HG03135 (cell line): ENCODE measurements around the gene SLAMF9.
"Not testable (repeated sequence)": the region's sequence is repeated elsewhere in the genome, so short reads cannot be mapped to it uniquely, and the experiment has no call there.

Experiments used
- ATAC-seq: cut with Tn5 transposase; IDR thresholded peaks from one replicate; pipeline ENCODE4 v1.9.1; 2021; ENCODE audit warnings: mild to moderate bottlenecking, moderate library complexity; ENCODE audit not compliant: unreplicated experiment

Gene SLAMF9

GRCh38 chr1:159922511-159923202 lies 31.4 kb downstream of the SLAMF9 start:
- ATAC-seq = peak; percentile 11

GRCh38 chr1:159921700-159922504 lies 32.1 kb downstream of the SLAMF9 start:
- ATAC-seq = no peak

DNA sequence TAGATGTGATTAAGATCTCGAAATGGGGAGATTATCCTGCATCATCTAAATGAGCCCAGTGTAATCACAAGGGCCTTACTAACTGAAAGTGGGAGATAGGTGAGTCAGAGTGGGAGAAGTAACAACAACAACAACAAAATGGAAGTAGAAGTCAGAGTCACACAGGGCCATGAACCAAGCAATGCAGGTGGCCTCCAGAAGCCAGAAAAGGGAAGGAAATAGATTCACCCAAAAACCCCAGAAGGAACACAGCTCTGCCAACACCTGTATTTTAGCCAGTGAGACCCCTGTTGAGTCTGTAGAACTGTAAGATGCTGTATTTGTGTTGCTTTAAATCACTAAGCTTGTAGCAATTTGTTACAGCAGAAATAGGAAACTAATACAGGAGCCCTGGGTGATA lies 32.8 kb downstream of the SLAMF9 start:
- ATAC-seq = no peak

DNA sequence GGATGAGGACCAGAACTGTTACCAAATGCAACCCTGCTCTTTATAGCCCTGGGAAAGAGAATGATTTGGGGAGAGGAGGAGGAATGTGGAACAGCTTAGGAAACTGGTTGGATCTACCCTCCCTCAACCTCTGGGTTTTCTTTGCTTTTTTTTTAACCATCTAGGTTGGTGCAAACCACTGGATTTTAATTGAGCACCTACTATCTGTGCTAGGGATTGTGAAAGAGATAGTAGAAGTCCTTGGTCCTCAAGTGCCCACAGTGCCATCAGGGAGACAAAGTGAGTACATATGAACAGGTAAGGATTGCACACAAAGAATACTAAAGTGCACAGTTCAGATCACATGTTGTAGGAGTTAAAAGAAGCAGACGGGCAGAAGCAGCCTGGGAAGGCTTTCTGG lies 33.4 kb downstream of the SLAMF9 start:
- ATAC-seq = no peak

DNA sequence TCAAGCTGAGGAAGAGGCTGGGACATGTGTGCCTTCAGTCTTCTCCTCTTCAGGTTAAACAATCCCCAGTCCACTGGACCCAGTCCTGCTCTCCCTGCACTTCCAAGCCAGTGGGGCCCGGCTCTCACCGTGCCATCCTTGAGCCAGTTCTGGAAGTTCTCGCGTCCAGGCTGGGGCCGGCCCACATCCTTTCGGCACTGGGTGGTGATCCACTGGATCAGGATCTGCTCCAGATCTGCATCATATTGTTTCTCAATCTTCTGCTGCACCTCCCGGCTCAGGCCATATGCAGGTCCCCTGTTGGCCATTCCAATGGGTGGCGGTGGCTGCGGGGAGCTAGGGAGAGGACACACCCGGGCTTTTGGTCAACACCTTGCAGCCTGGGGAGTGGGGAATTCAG lies 33.8 kb downstream of the SLAMF9 start:
- no peak for ATAC-seq

DNA sequence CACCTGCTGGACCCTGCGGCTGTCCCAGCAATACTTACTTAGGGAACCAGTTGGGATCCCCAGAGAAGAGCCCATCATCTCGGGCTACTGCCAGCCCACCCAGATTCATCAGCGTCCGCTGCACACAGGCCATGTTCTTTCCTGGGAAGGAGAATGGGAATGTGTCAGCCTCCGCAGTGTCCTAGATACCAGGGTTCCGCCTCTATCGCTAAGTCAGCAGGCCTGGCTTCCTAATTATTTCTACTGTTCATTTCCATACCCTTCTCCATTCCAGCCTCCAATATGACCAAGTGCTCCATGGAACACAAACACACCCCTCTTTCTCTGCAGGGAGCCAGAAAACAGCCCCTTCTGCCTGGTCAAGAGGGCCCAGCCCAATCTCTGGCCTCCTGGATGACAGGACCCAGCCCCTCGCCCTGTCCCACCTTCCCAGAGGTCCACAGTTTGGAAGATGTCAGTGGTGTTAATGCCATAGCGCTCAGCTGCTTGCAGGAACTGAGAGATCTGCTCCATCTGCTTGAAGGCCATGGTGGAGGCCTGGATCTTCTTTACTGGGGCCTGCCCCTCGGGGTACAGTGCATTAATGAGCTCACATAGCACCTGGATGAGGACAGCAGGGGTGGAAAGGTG lies 34.7 kb downstream of the SLAMF9 start:
- ATAC-seq = no peak

- no peak for ATAC-seq
Observed at GRCh38 chr1:159918352-159919200, 35.5 kb downstream of the SLAMF9 start.

- ATAC-seq = no peak
Observed at GRCh38 chr1:159917533-159918351, 36.3 kb downstream of the SLAMF9 start.

GRCh38 chr1:159916242-159917051 lies 37.6 kb downstream of the SLAMF9 start:
- ATAC-seq = no peak

- no peak for ATAC-seq
Observed at GRCh38 chr1:159915571-159916241, 38.3 kb downstream of the SLAMF9 start.

DNA sequence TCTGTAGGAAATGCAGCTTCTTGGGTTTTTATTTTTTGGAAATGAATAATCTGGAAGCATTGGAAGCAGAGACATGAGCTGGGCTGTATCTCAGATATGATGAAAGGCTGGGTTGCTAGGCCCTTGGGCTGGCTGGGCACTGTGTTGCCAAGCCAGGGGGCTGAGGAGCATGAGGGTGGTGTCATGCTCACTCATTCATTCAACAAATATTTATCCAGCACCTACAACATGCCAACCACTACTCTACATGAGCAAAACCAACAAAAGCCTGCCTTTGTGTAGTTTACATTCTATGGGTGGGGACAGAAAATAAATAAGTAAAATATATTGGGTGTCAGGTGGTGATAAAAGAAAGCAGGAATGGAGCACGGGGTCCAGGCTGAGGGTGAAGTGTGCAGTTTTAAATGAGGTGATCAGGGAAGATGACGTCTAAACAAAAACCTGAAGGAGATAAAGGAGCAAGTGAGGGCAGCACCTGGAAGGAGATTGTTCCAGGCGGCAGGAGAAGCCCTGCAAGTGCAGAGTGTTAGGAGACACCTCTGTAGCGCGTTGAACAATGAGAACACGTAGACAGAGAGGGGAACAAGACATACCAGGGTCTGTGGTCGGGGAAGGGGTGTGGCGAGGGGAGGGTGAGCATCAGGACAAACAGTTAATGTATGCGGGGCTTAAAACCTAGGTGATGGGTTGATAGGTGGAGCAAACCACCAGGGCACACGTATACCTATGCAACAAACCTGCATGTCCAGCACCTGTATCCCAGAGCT lies 39.6 kb downstream of the SLAMF9 start:
- no peak for ATAC-seq

- no peak for ATAC-seq
Observed at GRCh38 chr1:159913451-159914192, 40.4 kb downstream of the SLAMF9 start.

GRCh38 chr1:159911326-159912070 lies 42.5 kb downstream of the SLAMF9 start:
- no peak for ATAC-seq

DNA sequence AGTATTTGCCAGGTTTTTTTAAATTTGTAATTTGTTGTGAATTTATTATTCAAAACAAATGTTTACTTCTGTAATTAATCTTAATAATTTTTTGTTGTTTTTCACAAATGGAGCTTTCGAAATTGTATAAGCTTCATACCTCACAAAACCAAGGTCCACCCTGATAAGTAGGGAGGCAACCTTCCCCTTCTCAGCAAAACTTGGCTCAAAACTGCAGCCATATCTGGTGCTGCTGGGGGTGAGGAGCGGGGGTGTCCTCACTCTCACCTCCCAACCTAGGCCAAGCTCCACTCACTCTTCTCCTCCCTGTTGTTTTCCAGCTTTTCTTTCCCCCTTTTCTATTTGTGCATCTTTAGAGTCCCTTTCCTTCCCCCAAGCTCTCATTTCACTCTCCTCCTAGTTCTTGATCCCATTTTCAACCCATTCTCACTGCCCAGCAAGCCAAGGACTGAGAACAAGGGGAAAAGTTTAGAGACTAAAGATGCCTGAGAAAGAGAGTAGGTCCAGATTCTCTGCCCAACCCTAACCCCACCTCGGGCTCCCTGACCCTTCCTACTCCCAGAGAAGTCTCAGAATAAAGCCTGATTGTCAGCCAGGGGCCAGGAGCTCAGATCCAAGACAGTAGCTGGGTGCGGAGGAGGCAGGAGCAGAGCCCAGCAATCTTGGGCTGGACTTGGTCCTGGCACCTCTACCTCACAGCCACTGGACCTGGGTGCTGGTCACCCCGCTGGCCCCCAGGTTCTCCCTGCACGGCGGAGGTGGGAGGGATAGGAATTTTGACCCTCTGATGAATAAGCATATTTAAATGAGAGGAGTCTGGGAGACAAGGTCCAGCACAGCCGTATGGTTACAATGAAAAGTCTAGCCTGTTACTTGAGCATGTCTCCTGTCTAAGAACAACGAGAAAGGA lies 45.8 kb downstream of the SLAMF9 start:
- ATAC-seq = no peak

DNA sequence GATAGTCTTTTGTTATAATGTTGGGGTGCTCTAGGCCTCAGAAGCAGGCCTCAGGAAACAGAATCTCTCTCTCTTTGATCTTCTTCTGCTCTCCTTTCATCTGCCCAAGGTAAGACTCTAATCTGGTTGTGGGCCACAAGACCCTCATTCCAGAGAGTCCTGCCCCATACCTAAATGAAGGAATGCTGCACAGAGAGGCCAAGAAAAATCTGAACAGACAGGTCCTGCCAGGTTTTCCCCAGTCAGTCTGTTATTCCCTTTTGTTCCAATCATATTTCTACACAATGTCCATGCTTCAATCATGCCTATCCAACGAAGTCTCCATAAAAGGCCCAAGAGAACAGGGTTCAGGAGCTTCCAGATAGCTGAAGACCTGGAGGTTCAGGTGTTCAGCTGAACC lies 47.1 kb downstream of the SLAMF9 start:
- ATAC-seq = no peak

DNA sequence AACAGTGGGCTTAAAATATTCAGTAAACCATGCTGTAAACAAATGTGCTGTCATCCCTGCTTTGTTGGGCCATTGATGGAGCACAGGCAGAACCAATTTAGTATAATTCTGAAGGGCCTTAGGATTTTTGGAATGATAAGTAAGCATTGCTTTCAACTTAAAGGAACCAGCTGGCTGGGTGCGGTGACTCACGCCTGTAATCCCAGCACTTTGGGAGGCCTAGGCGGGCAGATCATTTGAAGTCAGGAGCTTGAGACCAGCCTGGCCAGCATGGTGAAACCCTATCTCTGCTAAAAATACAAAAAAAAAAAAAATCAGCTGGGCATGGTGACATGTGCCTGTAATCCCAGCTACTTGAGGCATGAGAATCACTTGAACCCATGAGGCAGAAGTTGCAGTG lies 50.0 kb downstream of the SLAMF9 start:
- not testable (repeated sequence) for ATAC-seq
